ENCODE results near the gene CITED2.

DNA sequence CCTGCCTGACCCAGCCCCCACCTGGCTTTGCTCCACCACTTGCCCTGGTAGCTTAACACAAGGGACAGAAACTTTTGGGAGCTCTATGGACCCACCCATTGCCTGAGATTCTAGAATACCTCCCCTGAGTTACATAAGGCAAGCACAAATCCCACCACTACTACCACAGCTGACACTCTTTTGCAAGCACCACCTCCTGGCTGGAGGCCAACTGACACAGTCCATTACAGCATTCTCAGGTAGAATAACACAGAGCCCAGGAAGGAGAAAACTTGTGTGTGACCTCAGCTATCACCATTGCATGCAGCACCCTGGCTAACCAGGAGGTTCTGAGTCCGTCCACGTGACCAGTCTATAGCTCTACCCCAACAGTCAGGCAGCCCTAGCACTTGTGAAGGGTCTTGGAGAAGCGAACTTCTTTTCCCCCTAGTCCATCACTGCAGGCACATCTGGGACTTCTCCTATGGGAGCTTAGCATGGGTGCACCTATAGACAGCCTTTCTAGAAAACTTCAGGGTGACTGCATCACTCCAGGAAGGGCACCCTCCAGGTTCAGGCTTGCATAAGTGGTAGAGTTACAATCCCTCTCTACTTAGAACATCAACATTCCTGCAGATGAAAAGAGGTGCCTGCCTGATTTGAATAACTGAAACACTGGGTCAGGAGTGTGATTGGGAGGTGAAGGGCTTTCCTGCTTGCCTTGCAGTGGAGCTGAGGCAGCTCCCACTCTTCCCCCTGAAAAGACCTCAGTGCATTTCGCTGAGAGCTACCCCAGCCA, 30.1 kb downstream of the CITED2 start:
- TF ChIP-seq POLR2A (IDR thresholded peaks at IDR 0.05; ENCODE audit: extremely low read depth, insufficient read length) = no peak
- TF ChIP-seq, protein P1, sequence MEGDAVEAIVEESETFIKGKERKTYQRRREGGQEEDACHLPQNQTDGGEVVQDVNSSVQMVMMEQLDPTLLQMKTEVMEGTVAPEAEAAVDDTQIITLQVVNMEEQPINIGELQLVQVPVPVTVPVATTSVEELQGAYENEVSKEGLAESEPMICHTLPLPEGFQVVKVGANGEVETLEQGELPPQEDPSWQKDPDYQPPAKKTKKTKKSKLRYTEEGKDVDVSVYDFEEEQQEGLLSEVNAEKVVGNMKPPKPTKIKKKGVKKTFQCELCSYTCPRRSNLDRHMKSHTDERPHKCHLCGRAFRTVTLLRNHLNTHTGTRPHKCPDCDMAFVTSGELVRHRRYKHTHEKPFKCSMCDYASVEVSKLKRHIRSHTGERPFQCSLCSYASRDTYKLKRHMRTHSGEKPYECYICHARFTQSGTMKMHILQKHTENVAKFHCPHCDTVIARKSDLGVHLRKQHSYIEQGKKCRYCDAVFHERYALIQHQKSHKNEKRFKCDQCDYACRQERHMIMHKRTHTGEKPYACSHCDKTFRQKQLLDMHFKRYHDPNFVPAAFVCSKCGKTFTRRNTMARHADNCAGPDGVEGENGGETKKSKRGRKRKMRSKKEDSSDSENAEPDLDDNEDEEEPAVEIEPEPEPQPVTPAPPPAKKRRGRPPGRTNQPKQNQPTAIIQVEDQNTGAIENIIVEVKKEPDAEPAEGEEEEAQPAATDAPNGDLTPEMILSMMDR (IDR thresholded peaks at IDR 0.05; ENCODE audit: low read depth, low read length) = no peak
- TF ChIP-seq MYC (IDR thresholded peaks at IDR 0.05; ENCODE audit: low read depth, low read length) = no peak

Data from NB4 (cell line).